Small intestine (tissue), 7 donors: Measurements from ENCODE around the gene CDK14. TPM values are rescaled to one million over a fixed set of nuclear protein-coding genes. Genes with fewer than 3 reads are reported as not detected.
A peak's percentile ranks its signal among the peaks of the same experiment; 100 is the strongest.

Experiments
- DNase-seq, 2 donors: peaks; one replicate each; pipeline versions ENCODE4 v3.0.0 to v3.0.0-alpha.2; 2013
- FAIRE-seq: peaks from 2 replicates; lab custom pipeline; 2012; peaks lifted over from hg19 to GRCh38; lab: Jason Lieb, UNC
- H3K27ac ChIP-seq, 3 donors: one replicate each; pipeline ENCODE4 v1.5.1; 2013; ENCODE audit warnings: low read length in 2 of 3, mild to moderate bottlenecking in 2 of 3, control low read depth in 1 of 3, inconsistent platforms in 1 of 3, low read depth in 1 of 3, moderate library complexity in 1 of 3
- H3K27me3 ChIP-seq, 3 donors: one replicate each; pipeline ENCODE4 v1.6.1; 2013; ENCODE audit warnings: low read length in 3 of 3, inconsistent platforms in 1 of 3; ENCODE audit not compliant: control insufficient read depth in 3 of 3, insufficient read depth in 3 of 3
- H3K36me3 ChIP-seq, 3 donors: one replicate each; pipeline ENCODE4 v1.6.1; 2013; ENCODE audit warnings: low read length in 3 of 3, inconsistent platforms in 1 of 3, low read depth in 1 of 3, mild to moderate bottlenecking in 1 of 3, moderate library complexity in 1 of 3; ENCODE audit not compliant: control insufficient read depth in 3 of 3, insufficient read depth in 2 of 3
- H3K4me1 ChIP-seq, 3 donors: one replicate each; pipeline ENCODE4 v1.6.1; 2013; ENCODE audit warnings: low read length in 2 of 3, inconsistent platforms in 1 of 3, low read depth in 1 of 3, mild to moderate bottlenecking in 1 of 3, moderate library complexity in 1 of 3; ENCODE audit not compliant: control insufficient read depth in 3 of 3, insufficient read depth in 2 of 3
- H3K4me3 ChIP-seq, 3 donors: one replicate each; pipeline ENCODE4 v1.5.1; 2013; ENCODE audit warnings: low read length in 3 of 3, control low read depth in 1 of 3, inconsistent platforms in 1 of 3, low read depth in 1 of 3, mild to moderate bottlenecking in 1 of 3, moderate library complexity in 1 of 3
- H3K9me3 ChIP-seq, 2 donors: one replicate each; pipeline ENCODE4 v1.6.1; 2013; ENCODE audit warnings: low read depth in 1 of 2, low read length in 1 of 2; ENCODE audit not compliant: control insufficient read depth in 2 of 2, insufficient read depth in 1 of 2
- WGBS, 3 donors: extraction: QIAGEN DNeasy Blood & Tissue Kit; methylation state at CpG; one replicate each; pipeline ENCODE4 v1.1.7; 2013; 5-methylcytosine and 5-hydroxymethylcytosine counted together
- polyA plus RNA-seq, 4 donors: library from polyadenylated mRNA; stranded (reverse) in 3 of 4; unstranded in 1 of 4; fragments of 200-250 nt in 3 of 4; fragments of 120-200 nt in 1 of 4; gene quantifications; one replicate each; pipeline versions ENCODE4 v1.2.1 to v1.2.3, GENCODE V29; 2013
- donor health status: healthy with polysubstance abuse.
- donor health status: control.
- donor health status: control.
- donor health status: Bipolar disorder and iron deficiency.
- donor health status: healthy.

CDK14 gene
- polyA plus RNA-seq, 4 donors = 1.1 to 6.3 (median 2.0) TPM; not detected in 1

- H3K9me3 ChIP-seq = no peaks in the 10 kb centered on the region
- no peaks in the 10 kb centered on the region for H3K27me3 ChIP-seq
- H3K4me1 ChIP-seq = no peaks in the 10 kb centered on the region
- DNase-seq = no peak
- H3K27ac ChIP-seq = no peak overlapping the region
- no peak for FAIRE-seq
- WGBS, 3 donors = 63 to 66% (median 63%) methylated on average over 3 of the region's 3 CpGs
- H3K4me3 ChIP-seq = no peak overlapping the region
- H3K36me3 ChIP-seq = no peaks in the 10 kb centered on the region
These were observed 483.4 kb downstream of the CDK14 start for GRCh38 chr7:91079487-91079886.

GRCh38 chr7:91080351-91080750 is 484.2 kb downstream of the CDK14 start:
- H3K27me3 ChIP-seq = no peaks in the 10 kb centered on the region
- H3K27ac ChIP-seq = no peak overlapping the region
- FAIRE-seq = no peak
- no peaks in the 10 kb centered on the region for H3K4me1 ChIP-seq
- H3K36me3 ChIP-seq = no peaks in the 10 kb centered on the region
- 78 to 81% (median 79%) methylated on average over 3 of the region's 3 CpGs for WGBS, 3 donors
- no peak overlapping the region for H3K4me3 ChIP-seq
- no peak for DNase-seq
- H3K9me3 ChIP-seq = no peaks in the 10 kb centered on the region

- H3K9me3 ChIP-seq = no peaks in the 10 kb centered on the region
- H3K4me3 ChIP-seq = no peak overlapping the region
- H3K4me1 ChIP-seq = no peaks in the 10 kb centered on the region
- H3K36me3 ChIP-seq = no peaks in the 10 kb centered on the region
- no peaks in the 10 kb centered on the region for H3K27me3 ChIP-seq
- WGBS, 3 donors = 38 to 58% (median 49%) methylated on average over 3 of the region's 3 CpGs
- H3K27ac ChIP-seq = no peak overlapping the region
- DNase-seq = no peak
- no peak for FAIRE-seq
These were observed 485.9 kb downstream of the CDK14 start for GRCh38 chr7:91082038-91082437.

GRCh38 chr7:91082852-91083495 is 486.9 kb downstream of the CDK14 start:
- 51 to 58% (median 55%) methylated on average over 2 of the region's 2 CpGs for WGBS, 3 donors
- no peaks in the 10 kb centered on the region for H3K36me3 ChIP-seq
- peak in 1 of 2 donors; percentile 17 for DNase-seq
- H3K9me3 ChIP-seq = no peaks in the 10 kb centered on the region
- no peaks in the 10 kb centered on the region for H3K4me1 ChIP-seq
- no peak for FAIRE-seq
- H3K27me3 ChIP-seq = no peaks in the 10 kb centered on the region
- no peak overlapping the region for H3K4me3 ChIP-seq
- H3K27ac ChIP-seq = no peak overlapping the region

GRCh38 chr7:91083855-91084644 is 487.9 kb downstream of the CDK14 start:
- Histone ChIP-seq H3K4me1 (no peaks in the 10 kb centered on the region), H3K27ac (no peak overlapping the region), H3K36me3 (no peaks in the 10 kb centered on the region), H3K4me3 (no peak overlapping the region), H3K9me3 (no peaks in the 10 kb centered on the region), H3K27me3 (no peaks in the 10 kb centered on the region)
- DNase-seq = no peak
- FAIRE-seq = no peak
- 52 to 72% (median 70%) methylated on average over 3 of the region's 3 CpGs for WGBS, 3 donors

GRCh38 chr7:91085175-91085574 is 489.1 kb downstream of the CDK14 start:
- H3K4me3 ChIP-seq = no peak overlapping the region
- H3K27ac ChIP-seq = no peak overlapping the region
- no peaks in the 10 kb centered on the region for H3K36me3 ChIP-seq
- no peaks in the 10 kb centered on the region for H3K27me3 ChIP-seq
- no peaks in the 10 kb centered on the region for H3K4me1 ChIP-seq
- H3K9me3 ChIP-seq = no peaks in the 10 kb centered on the region
- FAIRE-seq = no peak
- WGBS, 3 donors = 76 to 82% (median 76%) methylated on average over 4 of the region's 4 CpGs
- no peak for DNase-seq

- DNase-seq (no peak), FAIRE-seq (no peak)
- Histone ChIP-seq H3K36me3 (no peaks in the 10 kb centered on the region), H3K4me1 (no peaks in the 10 kb centered on the region), H3K27me3 (no peaks in the 10 kb centered on the region), H3K27ac (no peak overlapping the region), H3K4me3 (no peak overlapping the region), H3K9me3 (no peaks in the 10 kb centered on the region)
- 88 to 89% (median 88%) methylated on average over 4 of the region's 4 CpGs for WGBS, 3 donors
These were observed 490.1 kb downstream of the CDK14 start for GRCh38 chr7:91086200-91086599.

GRCh38 chr7:91088156-91088555 is 492.0 kb downstream of the CDK14 start:
- no peak overlapping the region for H3K27ac ChIP-seq
- H3K4me1 ChIP-seq = no peaks in the 10 kb centered on the region
- DNase-seq = no peak
- H3K4me3 ChIP-seq = no peak overlapping the region
- H3K27me3 ChIP-seq = no peaks in the 10 kb centered on the region
- FAIRE-seq = no peak
- WGBS, 3 donors = 29 to 56% (median 50%) methylated on average over 1 of the region's 1 CpG
- no peaks in the 10 kb centered on the region for H3K9me3 ChIP-seq
- H3K36me3 ChIP-seq = no peaks in the 10 kb centered on the region
